ACHN (cell line): ENCODE measurements around the gene RAPGEF5.

ENCODE experiments used
- DNase-seq: peaks from one replicate; pipeline ENCODE4 v3.0.0-alpha.2; 2015
- in situ Hi-C: cut with HindIII; loops from 2 replicates; pipeline ENCODE4 v1.10.0; 2017; ENCODE audit warnings: low sequenced_read_pairs, low pct_ligation_motif_present, low pct_unique_long_range_greater_than_20kb

The RAPGEF5 gene

DNA sequence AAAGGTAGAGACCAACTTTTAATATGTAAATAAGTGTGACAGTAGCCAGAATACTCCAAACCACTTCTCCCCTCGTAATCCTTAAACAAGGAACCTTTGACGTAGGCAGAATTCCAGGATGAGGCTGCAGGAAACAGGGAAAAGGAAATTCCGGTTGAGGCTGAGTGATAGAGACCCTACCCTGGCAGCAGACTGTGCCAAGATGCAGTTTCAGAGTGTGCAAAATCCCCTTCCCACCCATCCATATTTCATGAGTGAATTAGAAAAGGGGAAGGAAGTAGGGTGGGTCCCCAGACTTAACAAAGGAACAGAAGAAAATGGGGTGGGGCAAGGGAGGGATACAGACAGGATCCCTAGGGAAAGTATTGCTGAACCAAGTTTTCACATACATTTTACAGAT is 143.0 kb downstream of the RAPGEF5 start:
- no peak for DNase-seq
- in situ Hi-C loops: no loop called here

GRCh38 chr7:22213081-22213480 is 143.9 kb downstream of the RAPGEF5 start:
- in situ Hi-C loops: no loop called here

DNA sequence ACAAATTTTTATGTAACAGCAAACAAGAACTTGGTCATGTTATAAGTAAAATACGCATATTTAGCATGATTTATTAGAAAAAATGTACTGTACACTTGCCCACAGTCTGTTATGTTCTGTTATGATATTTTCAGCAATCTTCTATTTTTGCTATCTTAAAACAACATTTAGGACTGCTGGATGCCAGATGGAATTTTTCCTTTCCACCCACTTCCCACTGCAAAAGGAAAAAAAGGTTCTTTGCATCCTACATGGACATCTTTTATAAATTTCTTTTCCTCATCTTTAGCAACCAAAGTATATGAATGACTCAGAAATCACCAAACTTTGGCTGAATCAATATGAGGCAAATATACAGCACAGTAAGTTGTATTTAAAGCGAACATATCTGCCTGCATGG is 146.0 kb downstream of the RAPGEF5 start:
- in situ Hi-C loops: no loop called here
- no peak for DNase-seq

More at GRCh38 chr7:22213081-22213480, 143.9 kb downstream of the RAPGEF5 start:
- DNase-seq: no peak

DNA sequence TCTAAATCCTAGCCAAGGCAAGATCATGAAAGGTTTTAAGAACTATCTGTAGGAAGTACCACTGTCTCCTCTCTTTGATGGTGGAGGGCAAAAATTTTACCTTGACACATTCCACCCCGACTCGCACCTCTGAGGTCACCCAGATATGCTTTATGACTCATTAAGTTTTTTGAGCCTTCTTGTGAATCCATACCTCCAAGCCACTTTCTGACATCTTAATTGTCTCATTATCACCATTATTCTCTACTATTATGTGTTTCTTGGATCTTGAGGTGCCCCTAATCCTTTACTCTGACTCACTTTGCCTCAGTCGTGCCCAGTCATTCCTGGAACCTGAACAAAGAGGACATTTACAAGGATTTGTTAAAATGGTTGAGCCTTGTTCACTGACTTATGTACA is 146.6 kb downstream of the RAPGEF5 start:
- DNase-seq: no peak
- in situ Hi-C loops: no loop called here

GRCh38 chr7:22208799-22209198 is 148.2 kb downstream of the RAPGEF5 start:
- DNase-seq: no peak
- in situ Hi-C loops: no loop called here

DNA sequence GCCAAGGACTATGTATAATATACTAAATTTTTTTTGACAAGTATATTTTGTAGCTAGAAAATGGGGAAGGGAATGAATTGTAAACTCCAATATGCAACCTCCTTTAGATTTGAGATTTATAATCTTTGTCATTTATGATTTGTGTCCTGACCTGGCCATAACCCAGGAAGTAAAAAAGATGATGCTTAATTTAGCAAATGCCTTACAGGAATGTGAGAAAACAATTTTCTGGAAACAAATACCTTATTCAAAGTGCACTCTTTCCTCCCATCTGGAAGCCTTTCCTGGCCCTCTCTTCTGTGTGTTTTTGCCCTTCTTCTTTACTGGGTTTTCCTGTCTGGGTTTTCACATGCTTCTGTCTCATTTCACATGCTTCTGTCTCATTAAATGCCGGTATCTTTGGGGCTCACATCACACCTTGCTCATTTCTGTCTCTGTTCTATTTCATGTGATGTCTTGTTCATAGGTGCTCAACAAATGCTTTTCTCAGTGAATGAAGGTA is 149.2 kb downstream of the RAPGEF5 start:
- in situ Hi-C loops: no loop called here
- no peak for DNase-seq

DNA sequence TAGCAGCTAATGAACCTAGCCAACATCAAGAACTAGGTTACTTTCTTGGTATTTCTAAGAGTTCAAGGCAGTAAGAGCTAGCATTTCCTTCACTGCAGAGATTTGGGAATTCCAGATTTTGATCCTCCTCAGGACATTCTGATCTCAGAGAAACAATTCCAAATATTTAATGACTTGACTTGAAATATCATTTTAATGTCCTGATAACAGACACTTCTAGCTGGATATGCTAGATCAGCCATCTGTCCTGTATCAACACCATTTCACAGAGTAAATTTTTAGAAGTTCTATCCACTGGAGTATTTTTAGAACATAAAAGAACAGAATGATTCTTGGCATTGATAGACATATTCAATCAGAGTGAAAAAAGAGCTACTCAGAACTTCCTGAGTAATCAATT is 151.3 kb downstream of the RAPGEF5 start:
- DNase-seq: no peak
- in situ Hi-C loops: no loop called here

DNA sequence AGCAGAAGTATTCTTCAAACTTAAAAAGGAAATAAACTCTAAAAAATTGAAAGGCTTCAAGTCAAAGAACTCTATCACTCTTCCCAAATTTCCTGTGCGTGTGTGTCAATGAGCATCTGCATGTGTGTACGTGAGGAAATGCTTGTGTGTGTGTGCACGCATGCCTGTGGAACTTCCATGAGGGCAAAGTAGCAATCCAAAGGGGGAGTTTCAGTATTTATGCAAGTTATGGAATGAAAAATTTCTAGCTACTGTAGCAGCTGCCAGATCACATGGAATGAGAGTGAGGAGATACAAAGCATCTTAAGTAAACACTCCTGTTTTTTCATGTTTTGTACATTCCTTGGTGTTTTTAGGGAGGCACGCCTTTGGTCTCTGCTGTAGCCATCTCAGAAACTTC is 152.6 kb downstream of the RAPGEF5 start:
- no peak for DNase-seq
- in situ Hi-C loops: no loop called here

GRCh38 chr7:22202141-22202540 is 154.8 kb downstream of the RAPGEF5 start:
- in situ Hi-C loops: no loop called here
- DNase-seq: no peak

DNA sequence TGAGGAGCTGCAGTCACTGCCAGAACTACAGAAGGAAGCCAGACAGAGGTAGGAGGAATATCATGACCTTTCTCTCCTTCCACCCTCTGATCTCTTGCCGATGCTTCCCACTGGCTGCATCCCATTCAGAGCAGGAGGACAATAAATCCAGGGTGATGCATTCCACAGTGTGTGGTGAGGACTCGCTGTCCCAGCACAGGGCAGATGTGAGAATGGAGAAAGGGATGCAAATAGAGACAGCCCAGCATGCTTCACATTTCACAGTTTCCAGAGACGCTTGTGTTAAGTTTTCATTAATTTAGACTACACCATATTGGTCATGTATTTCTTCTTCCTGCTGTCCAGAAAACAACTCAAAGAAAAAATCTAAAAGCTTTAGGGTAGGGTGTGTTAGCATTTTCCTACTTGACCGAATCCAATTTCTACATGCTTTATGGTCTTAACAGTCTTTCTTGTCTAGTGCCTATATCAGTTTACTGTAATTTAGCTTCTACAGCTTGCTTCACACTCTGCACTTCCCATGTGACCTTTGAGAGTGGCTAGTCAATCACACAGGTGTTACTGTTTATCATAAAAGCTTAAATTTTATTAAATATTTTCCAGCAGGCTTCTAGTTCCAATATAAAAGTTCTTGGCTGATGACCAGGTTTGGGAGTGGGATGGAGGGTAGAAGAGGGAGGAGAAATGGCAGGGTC is 155.6 kb downstream of the RAPGEF5 start:
- in situ Hi-C loops: no loop called here
- no peak for DNase-seq

- DNase-seq: no peak
- in situ Hi-C loops: no loop called here
Measured at GRCh38 chr7:22200777-22201176, 156.2 kb downstream of the RAPGEF5 start.

- no peak for DNase-seq
- in situ Hi-C loops: no loop called here
Measured at GRCh38 chr7:22200238-22200637, 156.7 kb downstream of the RAPGEF5 start.

GRCh38 chr7:22197376-22197775 is 159.6 kb downstream of the RAPGEF5 start:
- in situ Hi-C loops: no loop called here
- no peak for DNase-seq

DNA sequence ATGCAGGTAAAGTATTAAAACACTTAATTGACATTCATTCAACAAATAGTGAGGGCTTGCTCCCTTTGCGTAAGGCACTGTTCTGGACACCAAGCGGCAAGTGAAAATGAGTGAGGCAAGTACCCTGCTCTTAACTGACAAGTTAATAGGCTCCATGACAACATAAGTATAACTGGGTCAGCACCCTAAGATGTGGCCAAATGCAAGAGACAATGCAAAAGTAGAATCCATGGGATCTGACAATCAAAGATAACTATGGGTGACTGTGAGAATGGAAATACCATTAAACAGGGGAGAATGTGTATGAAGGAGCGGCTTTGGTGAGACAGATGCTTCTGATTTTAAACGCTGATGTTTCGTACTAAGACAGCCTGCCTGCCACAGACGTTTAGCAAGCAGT is 160.5 kb downstream of the RAPGEF5 start:
- no peak for DNase-seq
- in situ Hi-C loops: no loop called here

- in situ Hi-C loops: no loop called here
Measured at GRCh38 chr7:22195397-22196172, 161.4 kb downstream of the RAPGEF5 start.

GRCh38 chr7:22194658-22195273 is 162.2 kb downstream of the RAPGEF5 start:
- DNase-seq: no peak
- in situ Hi-C loops: no loop called here

More at GRCh38 chr7:22195397-22196172, 161.4 kb downstream of the RAPGEF5 start:
- DNase-seq: no peak

DNA sequence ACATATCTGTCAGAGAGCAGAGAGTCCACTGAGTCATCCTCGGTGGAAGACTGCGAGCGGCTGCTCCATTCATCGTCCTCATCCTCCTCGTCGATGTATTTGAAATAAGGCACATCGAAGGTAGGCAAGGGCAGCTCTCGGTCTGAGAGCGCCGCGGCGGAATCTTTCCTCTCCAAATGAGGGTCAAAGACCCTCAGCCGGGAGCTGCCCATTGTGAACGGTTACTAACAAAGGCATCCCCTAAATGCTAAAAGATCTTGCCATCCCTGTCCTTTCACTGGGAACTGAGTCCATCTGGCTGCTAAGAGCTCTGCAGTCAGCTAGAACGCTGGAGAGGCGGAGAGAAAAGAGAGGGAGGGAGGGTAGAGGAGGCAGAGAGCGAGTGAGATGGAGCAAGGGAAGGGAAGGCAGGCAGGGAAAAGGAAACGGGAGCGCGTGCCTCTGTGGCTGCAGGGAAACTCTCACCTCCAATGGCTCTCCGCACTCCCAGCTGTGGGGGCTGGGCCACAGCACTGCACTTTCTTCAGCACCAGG is 163.4 kb downstream of the RAPGEF5 start:
- no peak for DNase-seq
- in situ Hi-C loops: no loop called here

GRCh38 chr7:22192801-22193200 is 164.2 kb downstream of the RAPGEF5 start:
- DNase-seq: no peak
- in situ Hi-C loops: no loop called here

GRCh38 chr7:22190736-22191135 is 166.2 kb downstream of the RAPGEF5 start:
- in situ Hi-C loops: no loop called here
- DNase-seq: no peak
